HG03558 (cell line): ENCODE results near the gene ABCC12.

Experiments
- ATAC-seq: cut with Tn5 transposase; IDR thresholded peaks from one replicate; pipeline ENCODE4 v1.9.1; 2021; ENCODE audit warnings: moderate number of reproducible peaks; ENCODE audit not compliant: unreplicated experiment; ENCODE audit errors: extremely low read depth

Gene ABCC12

DNA sequence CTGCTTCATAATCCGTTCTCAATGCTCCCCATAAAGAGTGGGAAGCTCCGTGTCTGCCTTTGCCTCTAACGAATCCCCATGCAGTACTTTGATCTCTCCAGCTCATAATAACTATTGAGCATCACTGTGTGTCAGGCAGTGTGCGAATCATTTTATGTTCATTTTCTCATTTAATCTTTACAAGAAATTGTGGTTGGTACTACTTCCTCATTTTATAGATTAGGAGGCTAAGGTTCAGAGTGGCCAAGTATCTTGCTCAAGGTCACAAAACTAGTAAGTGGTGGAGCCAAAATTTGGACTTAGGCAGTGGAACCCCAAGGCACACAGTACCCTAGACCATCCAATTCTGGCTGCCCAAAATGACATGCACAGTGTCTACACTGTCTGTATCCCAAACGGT, 44.8 kb downstream of the ABCC12 start:
- no peak for ATAC-seq

DNA sequence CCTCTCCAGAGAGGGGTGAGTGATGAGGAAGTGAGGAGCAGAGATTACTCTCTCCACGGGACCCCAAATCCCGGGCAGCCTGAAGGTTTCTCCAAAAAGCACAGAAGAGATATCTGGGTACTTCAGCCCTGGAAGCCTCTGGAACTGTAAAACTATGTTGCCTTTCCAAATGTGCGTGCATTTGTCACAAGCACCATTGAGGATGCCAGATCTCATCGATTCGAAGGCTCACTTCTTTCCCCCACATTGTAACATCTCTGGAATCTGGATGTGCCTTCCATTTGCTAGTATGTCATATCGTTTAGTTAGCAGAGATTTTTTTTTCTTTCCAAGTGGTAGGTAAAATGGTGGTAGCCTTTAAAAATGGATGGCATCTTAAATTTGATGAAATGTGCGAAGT, 45.8 kb downstream of the ABCC12 start:
- no peak for ATAC-seq

DNA sequence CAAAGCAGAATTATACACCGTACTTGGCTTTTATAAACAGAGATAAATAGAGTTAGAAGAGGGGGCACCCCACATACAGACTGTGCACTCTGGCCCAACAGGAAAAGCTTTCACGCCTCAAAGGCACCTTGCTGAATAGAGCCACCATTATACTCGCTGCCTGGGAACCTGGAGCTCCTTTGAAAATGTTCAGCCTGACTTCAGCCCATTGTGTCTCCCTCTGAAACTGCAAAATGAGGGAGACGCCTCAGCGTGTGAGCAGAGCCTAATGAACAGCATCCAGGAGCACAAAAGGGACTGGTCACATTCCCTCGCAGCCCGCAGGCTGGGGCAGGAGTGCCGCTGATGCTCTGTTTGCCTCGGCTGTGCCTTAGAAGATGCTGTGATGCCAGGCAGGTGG, 46.3 kb downstream of the ABCC12 start:
- no peak for ATAC-seq

DNA sequence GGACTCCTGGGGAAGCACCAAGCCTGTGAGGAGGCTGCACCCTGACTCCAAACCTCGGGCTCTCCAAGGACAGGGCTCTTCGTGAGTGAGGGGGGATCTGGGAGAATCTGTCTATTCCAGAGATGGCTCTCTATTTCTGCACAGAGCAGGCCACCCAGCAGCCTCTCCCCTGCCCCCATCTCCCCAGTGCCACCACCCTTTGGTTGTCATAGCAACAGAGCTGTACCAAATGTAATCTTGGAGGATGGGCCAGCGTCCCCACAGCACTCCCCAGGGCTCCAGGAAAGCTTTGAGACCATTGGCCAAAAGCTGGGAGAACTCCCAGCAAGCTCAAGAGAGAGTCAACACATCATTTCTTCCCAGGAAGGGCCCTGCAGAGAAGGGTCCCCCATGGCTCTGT, 49.3 kb downstream of the ABCC12 start:
- no peak for ATAC-seq
